GM20000 (cell line): ENCODE results near the gene INMT.

Experiments used
- DNase-seq: peaks from one replicate; pipeline ENCODE4 v3.0.0; 2012; ENCODE audit warnings: low spot score
- CTCF ChIP-seq: IDR thresholded peaks from 2 replicates; pipeline ENCODE4 v1.5.1; 2012; ENCODE audit warnings: mild to moderate bottlenecking, control low read depth; ENCODE audit errors: extremely low read depth, missing control alignments

INMT gene

DNA sequence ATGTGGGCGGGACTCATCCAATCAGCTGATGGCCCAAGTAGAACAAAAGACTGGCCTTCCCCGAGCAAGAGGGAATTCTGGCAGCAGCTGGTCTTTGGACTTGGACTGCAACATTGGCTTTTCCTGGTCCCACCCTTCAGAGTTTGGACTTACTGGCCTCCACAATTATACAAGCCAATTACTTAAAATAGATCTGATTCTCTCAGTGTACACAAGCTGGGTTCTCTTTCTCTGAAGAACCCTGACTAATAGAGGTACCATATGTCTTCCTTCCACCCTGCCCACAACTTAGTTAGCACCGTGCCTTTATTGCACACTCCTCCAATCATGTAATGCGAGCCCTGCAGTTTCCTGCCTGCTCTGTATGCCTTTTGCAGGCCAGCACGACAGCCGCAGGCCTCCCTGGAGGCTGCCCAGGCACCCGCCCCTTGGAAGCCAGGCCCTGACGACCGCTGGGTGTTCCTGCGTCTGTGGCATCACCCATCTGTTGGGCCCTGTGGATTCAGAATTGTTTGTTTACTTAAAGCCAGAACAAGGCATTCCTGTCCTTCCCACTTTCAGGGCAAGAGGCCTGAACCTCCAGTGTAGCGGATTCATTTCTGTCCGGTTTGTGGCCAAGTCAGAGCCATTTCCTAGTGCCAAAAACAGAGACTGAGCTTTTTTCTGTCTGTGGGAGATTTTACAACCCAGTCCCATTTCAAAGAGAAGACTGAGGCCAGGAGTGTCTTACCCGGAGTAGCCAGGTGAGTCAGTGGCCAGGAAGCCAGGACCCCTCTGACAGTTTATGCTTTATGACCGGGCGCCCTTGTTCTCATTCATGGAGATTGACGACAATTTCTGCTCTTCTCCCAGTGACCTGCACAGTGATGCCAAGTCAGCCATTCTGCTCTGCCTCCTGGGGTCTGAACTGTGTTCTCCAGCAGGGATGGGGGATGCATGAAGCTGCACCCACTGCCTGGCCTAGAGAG, 968 bp upstream of the INMT start:
- no peak for TF ChIP-seq CTCF
- no peak for DNase-seq

- DNase-seq = no peak
- no peak for TF ChIP-seq CTCF
These were observed 549 bp downstream of the INMT start for GRCh38 chr7:30752484-30752883.

DNA sequence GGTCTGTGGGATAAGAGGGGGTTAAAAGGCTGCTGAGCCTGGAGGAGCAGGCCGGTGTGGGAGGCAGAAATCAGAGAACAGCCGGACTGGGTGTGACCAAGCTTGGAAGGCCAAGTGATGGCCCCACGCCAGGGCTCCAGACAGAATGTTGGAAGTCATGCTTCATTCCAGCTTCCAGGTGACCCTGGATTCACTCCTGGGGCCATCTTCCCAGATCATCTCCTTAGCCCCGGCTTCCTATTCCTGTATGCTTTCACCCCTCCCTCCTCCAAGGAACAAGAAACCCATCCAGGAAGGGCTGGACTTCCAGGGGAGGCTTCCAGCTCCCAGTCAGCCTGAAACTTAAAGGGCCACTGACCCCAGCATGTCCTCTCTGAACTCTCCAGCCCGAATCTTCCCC, 1.0 kb downstream of the INMT start:
- TF ChIP-seq CTCF = no peak
- no peak for DNase-seq

GRCh38 chr7:30754315-30754877, 2.5 kb downstream of the INMT start:
- TF ChIP-seq CTCF = no peak
- no peak for DNase-seq

DNA sequence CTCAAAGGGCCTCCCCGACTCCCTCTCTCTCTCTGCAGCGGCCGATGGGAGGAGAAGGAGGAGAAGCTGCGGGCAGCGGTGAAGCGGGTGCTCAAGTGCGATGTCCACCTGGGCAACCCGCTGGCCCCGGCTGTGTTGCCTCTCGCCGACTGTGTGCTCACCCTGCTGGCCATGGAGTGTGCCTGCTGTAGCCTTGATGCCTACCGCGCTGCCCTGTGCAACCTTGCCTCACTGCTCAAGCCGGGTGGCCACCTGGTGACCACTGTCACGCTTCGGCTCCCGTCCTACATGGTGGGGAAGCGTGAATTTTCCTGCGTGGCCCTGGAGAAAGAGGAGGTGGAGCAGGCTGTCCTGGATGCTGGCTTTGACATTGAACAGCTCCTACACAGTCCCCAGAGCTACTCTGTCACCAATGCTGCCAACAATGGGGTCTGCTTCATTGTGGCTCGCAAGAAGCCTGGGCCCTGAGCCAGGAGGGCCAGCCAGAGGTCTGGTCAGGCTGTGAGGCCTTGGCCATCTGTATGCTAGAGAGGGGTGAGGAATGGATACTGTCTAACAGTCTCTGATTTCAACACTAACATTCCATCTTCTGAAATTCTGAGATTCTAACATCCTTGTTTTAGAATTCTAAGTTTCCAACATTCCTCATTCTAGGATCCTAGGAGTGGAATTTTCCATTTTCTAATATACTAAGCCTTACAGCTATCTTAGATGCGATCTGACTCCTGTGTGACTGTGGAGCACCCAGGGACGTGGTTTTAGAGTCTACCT, 3.6 kb downstream of the INMT start:
- no peak for TF ChIP-seq CTCF
- DNase-seq = no peak

DNA sequence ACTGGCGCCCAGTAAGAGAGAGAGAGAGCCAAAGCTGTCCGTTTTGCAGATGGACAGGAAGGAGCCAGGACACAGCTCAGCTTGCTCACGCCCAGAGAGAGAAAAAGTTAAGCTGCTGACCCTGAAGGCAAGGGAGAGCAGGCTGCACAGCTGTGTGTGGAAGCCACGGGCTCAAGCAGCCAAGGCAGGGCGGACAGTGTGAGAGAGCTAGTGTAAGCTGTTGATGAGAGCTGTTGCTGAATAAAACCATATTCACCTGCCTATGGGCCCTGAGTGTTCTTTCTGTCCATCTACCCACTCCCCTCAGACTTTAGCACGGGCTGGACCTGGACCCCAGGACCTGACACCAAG, 5.4 kb downstream of the INMT start:
- no peak for TF ChIP-seq CTCF
- no peak for DNase-seq
